ENCODE measurements around the gene CCND2. TPM values are rescaled to one million over a fixed set of nuclear protein-coding genes. Genes with fewer than 3 reads are reported as not detected.

CCND2 gene
- total and polyA plus RNA-seq, 9 of the 15 experiments (the other 6 are each of a cell fraction or from before 2014, with no cell fraction given), result 13.6 to 99.3 (median 39.6) TPM

DNA sequence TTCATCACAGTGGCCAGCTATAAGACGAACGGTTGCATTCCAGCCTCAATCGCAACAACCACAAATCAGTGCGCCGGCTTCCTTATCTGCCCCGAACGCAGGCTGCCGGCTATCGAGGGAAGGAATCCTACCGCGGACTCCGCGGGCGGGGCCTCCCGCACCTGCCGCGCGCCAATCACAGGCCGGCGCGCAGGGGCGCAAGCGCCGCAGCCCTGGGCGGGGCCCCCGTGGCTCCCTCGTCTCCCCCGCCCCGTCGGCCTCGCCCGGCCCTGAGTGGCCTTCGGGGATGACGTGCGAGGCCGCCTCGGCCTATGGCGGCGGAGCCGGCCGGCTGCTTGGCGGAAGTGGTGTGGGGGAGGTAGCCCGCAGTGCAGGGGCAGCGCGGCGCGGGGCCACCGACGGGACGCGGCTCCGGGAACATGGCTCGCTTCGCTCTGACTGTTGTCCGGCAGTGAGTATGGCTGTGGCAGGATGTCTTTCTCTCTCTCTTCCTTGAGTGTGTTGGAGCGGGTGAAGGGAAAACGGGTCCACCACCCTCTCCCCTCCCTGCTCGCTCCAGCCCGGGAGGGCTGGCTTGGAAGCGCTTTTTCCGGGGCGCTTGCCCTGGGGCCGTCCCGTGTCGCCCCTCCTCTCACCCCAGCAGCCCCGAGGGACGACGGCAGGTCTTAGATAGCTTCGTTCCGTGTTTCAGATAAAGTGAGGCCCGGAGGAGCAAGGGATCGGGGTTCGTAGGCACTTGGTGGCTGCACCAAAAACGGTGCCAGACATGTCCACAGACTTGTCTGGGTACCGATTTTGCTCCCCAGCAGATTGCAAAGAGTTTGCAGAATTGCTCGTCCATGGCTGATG is 47.5 kb downstream of the CCND2 start, which contains the start of gene TIGAR (continued):
- peak; percentile 58; the same call in 1 of the 2 replicates for TF ChIP-seq GATA2 (CRISPR knock-in tag; IDR thresholded peaks at IDR 0.05)
- TF ChIP-seq CBFA2T3 (IDR thresholded peaks at IDR 0.05), result peak; percentile 85
- TF ChIP-seq TAF7 (tag; IDR thresholded peaks at IDR 0.05), result no peak
- TF ChIP-seq, protein P1, sequence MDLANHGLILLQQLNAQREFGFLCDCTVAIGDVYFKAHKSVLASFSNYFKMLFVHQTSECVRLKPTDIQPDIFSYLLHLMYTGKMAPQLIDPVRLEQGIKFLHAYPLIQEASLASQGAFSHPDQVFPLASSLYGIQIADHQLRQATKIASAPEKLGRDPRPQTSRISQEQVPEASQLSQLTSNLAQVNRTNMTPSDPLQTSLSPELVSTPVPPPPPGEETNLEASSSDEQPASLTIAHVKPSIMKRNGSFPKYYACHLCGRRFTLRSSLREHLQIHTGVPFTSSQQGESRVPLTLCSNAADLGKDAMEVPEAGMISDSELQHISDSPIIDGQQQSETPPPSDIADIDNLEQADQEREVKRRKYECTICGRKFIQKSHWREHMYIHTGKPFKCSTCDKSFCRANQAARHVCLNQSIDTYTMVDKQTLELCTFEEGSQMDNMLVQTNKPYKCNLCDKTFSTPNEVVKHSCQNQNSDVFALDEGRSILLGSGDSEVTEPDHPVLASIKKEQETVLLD (IDR thresholded peaks at IDR 0.05), result no peak
- TF ChIP-seq ZNF644 (tag; IDR thresholded peaks at IDR 0.05; ENCODE audit: low read depth), result 0 out of 2 replicates have a peak, but pooled peaks have one; percentile 33
- no peak for TF ChIP-seq ZNF224 (CRISPR knock-in tag; IDR thresholded peaks at IDR 0.05)
- no peak for TF ChIP-seq SETDB1 (IDR thresholded peaks at IDR 0.05; ENCODE audit: low read length)
- TF ChIP-seq RUNX1 (IDR thresholded peaks at IDR 0.05; ENCODE audit: low read depth), result peak; percentile 76; the same call in 1 of the 2 replicates
- peak; percentile 78 for TF ChIP-seq CREB1 (IDR thresholded peaks at IDR 0.05)
- peak; percentile 79 for TF ChIP-seq CREB1 (CRISPR knock-in tag; IDR thresholded peaks at IDR 0.05)
- TF ChIP-seq, protein P2, sequence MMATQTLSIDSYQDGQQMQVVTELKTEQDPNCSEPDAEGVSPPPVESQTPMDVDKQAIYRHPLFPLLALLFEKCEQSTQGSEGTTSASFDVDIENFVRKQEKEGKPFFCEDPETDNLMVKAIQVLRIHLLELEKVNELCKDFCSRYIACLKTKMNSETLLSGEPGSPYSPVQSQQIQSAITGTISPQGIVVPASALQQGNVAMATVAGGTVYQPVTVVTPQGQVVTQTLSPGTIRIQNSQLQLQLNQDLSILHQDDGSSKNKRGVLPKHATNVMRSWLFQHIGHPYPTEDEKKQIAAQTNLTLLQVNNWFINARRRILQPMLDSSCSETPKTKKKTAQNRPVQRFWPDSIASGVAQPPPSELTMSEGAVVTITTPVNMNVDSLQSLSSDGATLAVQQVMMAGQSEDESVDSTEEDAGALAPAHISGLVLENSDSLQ (IDR thresholded peaks at IDR 0.05), result peak; percentile 47
- no peak for TF ChIP-seq CREBBP (IDR thresholded peaks at IDR 0.05; ENCODE audit: low read depth, low read length)
- TF ChIP-seq ZNF140 (CRISPR knock-in tag; IDR thresholded peaks at IDR 0.05), result no peak
- TF ChIP-seq, protein P3, sequence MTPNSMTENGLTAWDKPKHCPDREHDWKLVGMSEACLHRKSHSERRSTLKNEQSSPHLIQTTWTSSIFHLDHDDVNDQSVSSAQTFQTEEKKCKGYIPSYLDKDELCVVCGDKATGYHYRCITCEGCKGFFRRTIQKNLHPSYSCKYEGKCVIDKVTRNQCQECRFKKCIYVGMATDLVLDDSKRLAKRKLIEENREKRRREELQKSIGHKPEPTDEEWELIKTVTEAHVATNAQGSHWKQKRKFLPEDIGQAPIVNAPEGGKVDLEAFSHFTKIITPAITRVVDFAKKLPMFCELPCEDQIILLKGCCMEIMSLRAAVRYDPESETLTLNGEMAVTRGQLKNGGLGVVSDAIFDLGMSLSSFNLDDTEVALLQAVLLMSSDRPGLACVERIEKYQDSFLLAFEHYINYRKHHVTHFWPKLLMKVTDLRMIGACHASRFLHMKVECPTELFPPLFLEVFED (CRISPR knock-in tag; conservative IDR thresholded peaks at IDR 0.05), result no peak
- 0 out of 2 replicates have a peak, but pooled peaks have one; percentile 39 for TF ChIP-seq RB1 (IDR thresholded peaks at IDR 0.05; ENCODE audit: low read depth)
- peak; percentile 56; the same call in 1 of the 2 replicates for TF ChIP-seq NCOR1 (IDR thresholded peaks at IDR 0.05)
- peak; percentile 85 for TF ChIP-seq SAP30 (IDR thresholded peaks at IDR 0.05; ENCODE audit: borderline replicate concordance, insufficient read depth, low read depth, low read length, poor library complexity, severe bottlenecking)
- TF ChIP-seq, protein P4, sequence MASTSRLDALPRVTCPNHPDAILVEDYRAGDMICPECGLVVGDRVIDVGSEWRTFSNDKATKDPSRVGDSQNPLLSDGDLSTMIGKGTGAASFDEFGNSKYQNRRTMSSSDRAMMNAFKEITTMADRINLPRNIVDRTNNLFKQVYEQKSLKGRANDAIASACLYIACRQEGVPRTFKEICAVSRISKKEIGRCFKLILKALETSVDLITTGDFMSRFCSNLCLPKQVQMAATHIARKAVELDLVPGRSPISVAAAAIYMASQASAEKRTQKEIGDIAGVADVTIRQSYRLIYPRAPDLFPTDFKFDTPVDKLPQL (IDR thresholded peaks at IDR 0.05; ENCODE audit: extremely low read depth, insufficient read length), result no peak
- no peak for TF ChIP-seq NR4A1 (CRISPR knock-in tag; IDR thresholded peaks at IDR 0.05)
- TF ChIP-seq NR4A1 (tag; IDR thresholded peaks at IDR 0.05), result 0 out of 2 replicates have a peak, but pooled peaks have one; percentile 37
- no peak for TF ChIP-seq SAFB2 (IDR thresholded peaks at IDR 0.05; ENCODE audit: borderline replicate concordance, low read depth, low read length, severe bottlenecking)
- no peak for TF ChIP-seq ZNF212 (CRISPR knock-in tag; IDR thresholded peaks at IDR 0.05)
- TF ChIP-seq, protein P5, sequence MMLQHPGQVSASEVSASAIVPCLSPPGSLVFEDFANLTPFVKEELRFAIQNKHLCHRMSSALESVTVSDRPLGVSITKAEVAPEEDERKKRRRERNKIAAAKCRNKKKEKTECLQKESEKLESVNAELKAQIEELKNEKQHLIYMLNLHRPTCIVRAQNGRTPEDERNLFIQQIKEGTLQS (IDR thresholded peaks at IDR 0.05), result peak; percentile 30; the same call in 1 of the 2 replicates
- TF ChIP-seq, protein P5 (CRISPR knock-in tag; conservative IDR thresholded peaks at IDR 0.05), result no peak

Data from K562 (cell line).